GM23338 (cell line): Measurements from ENCODE around the gene SCAF4.

Experiments
- EZH2phosphoT487 ChIP-seq: fragments of 200-600 bp; sonication (generic); IDR thresholded peaks from one replicate; pipeline ENCODE4 v1.8.1; 2018; ENCODE audit warnings: antibody characterized with exemption; ENCODE audit not compliant: unreplicated experiment
- POLR2AphosphoS5 ChIP-seq: IDR thresholded peaks from 2 replicates; pipeline ENCODE4 v1.6.1; 2016; ENCODE audit warnings: antibody characterized with exemption, low read depth
- REST ChIP-seq: IDR thresholded peaks from one replicate; pipeline ENCODE4 v1.6.1; 2018; ENCODE audit warnings: antibody characterized with exemption; ENCODE audit not compliant: unreplicated experiment
- ZNF331 ChIP-seq: fragments of 250-450 bp; sonication (Bioruptor Pico); IDR thresholded peaks from 2 replicates; pipeline ENCODE4 v1.5.0; 2020; ENCODE audit warnings: low read depth, mild to moderate bottlenecking, moderate library complexity
- TF ChIP-seq, protein P1 (sequence below): IDR thresholded peaks from 2 replicates; pipeline ENCODE4 v1.6.1; 2016; ENCODE audit warnings: antibody characterized with exemption
- TF ChIP-seq, protein P2 (sequence below), 2 experiments: fragments of 200-600 bp in 1 of 2; sonication (generic) in 1 of 2; conservative IDR thresholded peaks; 2 replicates each; pipeline versions ENCODE4 v1.5.1 to v1.6.1; 2016 to 2017; ENCODE audit warnings: antibody characterized with exemption in 2 of 2, low read depth in 2 of 2, mild to moderate bottlenecking in 2 of 2, moderate library complexity in 1 of 2

- TF ChIP-seq, protein P1, sequence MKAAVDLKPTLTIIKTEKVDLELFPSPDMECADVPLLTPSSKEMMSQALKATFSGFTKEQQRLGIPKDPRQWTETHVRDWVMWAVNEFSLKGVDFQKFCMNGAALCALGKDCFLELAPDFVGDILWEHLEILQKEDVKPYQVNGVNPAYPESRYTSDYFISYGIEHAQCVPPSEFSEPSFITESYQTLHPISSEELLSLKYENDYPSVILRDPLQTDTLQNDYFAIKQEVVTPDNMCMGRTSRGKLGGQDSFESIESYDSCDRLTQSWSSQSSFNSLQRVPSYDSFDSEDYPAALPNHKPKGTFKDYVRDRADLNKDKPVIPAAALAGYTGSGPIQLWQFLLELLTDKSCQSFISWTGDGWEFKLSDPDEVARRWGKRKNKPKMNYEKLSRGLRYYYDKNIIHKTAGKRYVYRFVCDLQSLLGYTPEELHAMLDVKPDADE: no peak
- no peak for TF ChIP-seq REST
- TF ChIP-seq, protein P2, sequence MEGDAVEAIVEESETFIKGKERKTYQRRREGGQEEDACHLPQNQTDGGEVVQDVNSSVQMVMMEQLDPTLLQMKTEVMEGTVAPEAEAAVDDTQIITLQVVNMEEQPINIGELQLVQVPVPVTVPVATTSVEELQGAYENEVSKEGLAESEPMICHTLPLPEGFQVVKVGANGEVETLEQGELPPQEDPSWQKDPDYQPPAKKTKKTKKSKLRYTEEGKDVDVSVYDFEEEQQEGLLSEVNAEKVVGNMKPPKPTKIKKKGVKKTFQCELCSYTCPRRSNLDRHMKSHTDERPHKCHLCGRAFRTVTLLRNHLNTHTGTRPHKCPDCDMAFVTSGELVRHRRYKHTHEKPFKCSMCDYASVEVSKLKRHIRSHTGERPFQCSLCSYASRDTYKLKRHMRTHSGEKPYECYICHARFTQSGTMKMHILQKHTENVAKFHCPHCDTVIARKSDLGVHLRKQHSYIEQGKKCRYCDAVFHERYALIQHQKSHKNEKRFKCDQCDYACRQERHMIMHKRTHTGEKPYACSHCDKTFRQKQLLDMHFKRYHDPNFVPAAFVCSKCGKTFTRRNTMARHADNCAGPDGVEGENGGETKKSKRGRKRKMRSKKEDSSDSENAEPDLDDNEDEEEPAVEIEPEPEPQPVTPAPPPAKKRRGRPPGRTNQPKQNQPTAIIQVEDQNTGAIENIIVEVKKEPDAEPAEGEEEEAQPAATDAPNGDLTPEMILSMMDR (conservative IDR thresholded peaks at IDR 0.05; ENCODE audit: low read depth in 2 of 2): no peak
- no peak for TF ChIP-seq EZH2phosphoT487
- no peak for TF ChIP-seq ZNF331 (CRISPR knock-in tag)
- TF ChIP-seq POLR2AphosphoS5: no peak
These were observed 43.1 kb downstream of the SCAF4 start for GRCh38 chr21:31688603-31689368.
